K562 (cell line): ENCODE data around the gene LRRC8C. TPM values are rescaled to one million over a fixed set of nuclear protein-coding genes. Genes with fewer than 3 reads are reported as not detected.

Experiments
- CXXC5 ChIP-seq: fragments of 250-450 bp; sonication (Bioruptor Pico); IDR thresholded peaks from 2 replicates; pipeline ENCODE4 v1.8.0; 2022; ENCODE audit warnings: inconsistent platforms, mild to moderate bottlenecking, moderate library complexity
- FOXP1 ChIP-seq: sonication (generic); formaldehyde crosslinking; IDR thresholded peaks from 2 replicates; pipeline ENCODE4 v1.8.0; 2022; ENCODE audit warnings: mild to moderate bottlenecking, missing genetic modification reagents
- HLTF ChIP-seq: fragments of 450-650 bp; IDR thresholded peaks from 2 replicates; pipeline ENCODE4 v1.6.1; 2016
- KHSRP ChIP-seq: fragments of 450-650 bp; IDR thresholded peaks from 2 replicates; pipeline ENCODE4 v1.6.1; 2017
- POLR2AphosphoS5 ChIP-seq: IDR thresholded peaks from 2 replicates; pipeline ENCODE4 v1.6.1; 2011; ENCODE audit warnings: mild to moderate bottlenecking, low read depth, low read length, moderate library complexity; ENCODE audit not compliant: control insufficient read depth, insufficient read depth
- PRMT5 ChIP-seq: sonication (generic); formaldehyde crosslinking; IDR thresholded peaks from 2 replicates; pipeline ENCODE4 v1.5.0; 2020; ENCODE audit warnings: missing genetic modification reagents
- PTTG1 ChIP-seq: fragments of 450-650 bp; IDR thresholded peaks from 2 replicates; pipeline ENCODE4 v1.6.1; 2016; ENCODE audit warnings: low read depth, mild to moderate bottlenecking, missing genetic modification characterization, missing compliant biosample characterization
- SIN3B ChIP-seq: fragments of 450-650 bp; IDR thresholded peaks from 2 replicates; pipeline ENCODE4 v1.6.1; 2017; ENCODE audit warnings: low read depth, mild to moderate bottlenecking, moderate library complexity
- TEAD1 ChIP-seq, 2 experiments: fragments of 450-650 bp in 1 of 2; sonication (generic) in 1 of 2; formaldehyde crosslinking; IDR thresholded peaks; 2 replicates each; pipeline versions ENCODE4 v1.4.0 to v1.8.0; 2020 to 2022; ENCODE audit warnings: mild to moderate bottlenecking in 2 of 2, missing genetic modification reagents in 1 of 2
- TGIF2 ChIP-seq: sonication (generic); formaldehyde crosslinking; IDR thresholded peaks from 2 replicates; pipeline ENCODE4 v1.8.1; 2022; ENCODE audit warnings: mild to moderate bottlenecking, missing genetic modification reagents, moderate library complexity
- ZNF143 ChIP-seq: sonication (generic); formaldehyde crosslinking; IDR thresholded peaks from 2 replicates; pipeline ENCODE4 v1.9.0; 2022; ENCODE audit warnings: mild to moderate bottlenecking, missing genetic modification reagents
- ZNF253 ChIP-seq: fragments of 250-450 bp; sonication (Bioruptor Pico); conservative IDR thresholded peaks from 2 replicates; pipeline ENCODE4 v1.6.1; 2021; ENCODE audit warnings: mild to moderate bottlenecking
- ZNF408 ChIP-seq: fragments of 250-450 bp; sonication (Bioruptor Pico); IDR thresholded peaks from 2 replicates; pipeline ENCODE4 v1.4.0; 2020; ENCODE audit warnings: low read depth, mild to moderate bottlenecking, moderate library complexity
- ZNF75A ChIP-seq: fragments of 450-650 bp; formaldehyde crosslinking; IDR thresholded peaks from 2 replicates; pipeline ENCODE4 v1.4.0; 2020; ENCODE audit warnings: mild to moderate bottlenecking
- polyA plus RNA-seq, 8 experiments: library from polyadenylated mRNA; depleted of rRNA in 4 of 8; stranded (reverse) in 5 of 8; unstranded in 3 of 8; fragments of >200 nt; fragmentation: Nextera tagmentation in 2 of 8; fragmentation: Illumina TruSeq in 1 of 8; extraction: Ambion mirVana in 2 of 8; extraction: Trizol in 1 of 8; gene quantifications; 2 replicates each; pipeline versions ENCODE4 v1.2.1 to v1.2.3, GENCODE V29; 2011 to 2014; ENCODE audit warnings: inconsistent platforms in 1 of 8, missing spikeins in 1 of 8
- total RNA-seq, 7 experiments: library from RNA; depleted of rRNA in 6 of 7; stranded (reverse); fragments of >200 nt in 6 of 7; fragmentation: Illumina TruSeq in 2 of 7; extraction: Trizol in 2 of 7; gene quantifications; 2 replicates each; pipeline versions ENCODE4 v1.2.1 to v1.2.3, GENCODE V29; 2011 to 2021; ENCODE audit warnings: low replicate concordance in 1 of 7
- TF ChIP-seq, protein P1 (sequence below), 2 experiments: fragments of 450-650 bp; IDR thresholded peaks; 2 replicates each; pipeline ENCODE4 v1.6.1; 2016
- TF ChIP-seq, protein P2 (sequence below), 3 experiments: fragments of 200-800 bp in 1 of 3; sonication (Bioruptor generic) in 1 of 3; sonication (generic) in 1 of 3; formaldehyde crosslinking in 1 of 3; IDR thresholded peaks; 2 replicates each; pipeline versions ENCODE4 v1.6.1 to v1.8.0; 2016 to 2022; ENCODE audit warnings: mild to moderate bottlenecking in 2 of 3, missing compliant biosample characterization in 2 of 3, missing genetic modification characterization in 2 of 3, missing genetic modification reagents in 1 of 3
- TF ChIP-seq, protein P3 (sequence below): fragments of 450-650 bp; formaldehyde crosslinking; IDR thresholded peaks from 2 replicates; pipeline ENCODE4 v1.4.0; 2020; ENCODE audit warnings: mild to moderate bottlenecking, moderate library complexity
- TF ChIP-seq, protein P4 (sequence below): fragments of 150-350 bp; conservative IDR thresholded peaks from 2 replicates; pipeline ENCODE4 v1.6.1; 2014; ENCODE audit warnings: low read length

LRRC8C gene
- total and polyA plus RNA-seq, 9 of the 15 experiments (the other 6 are each of a cell fraction or from before 2014, with no cell fraction given): 1.00 to 12.5 (median 4.5) TPM

DNA sequence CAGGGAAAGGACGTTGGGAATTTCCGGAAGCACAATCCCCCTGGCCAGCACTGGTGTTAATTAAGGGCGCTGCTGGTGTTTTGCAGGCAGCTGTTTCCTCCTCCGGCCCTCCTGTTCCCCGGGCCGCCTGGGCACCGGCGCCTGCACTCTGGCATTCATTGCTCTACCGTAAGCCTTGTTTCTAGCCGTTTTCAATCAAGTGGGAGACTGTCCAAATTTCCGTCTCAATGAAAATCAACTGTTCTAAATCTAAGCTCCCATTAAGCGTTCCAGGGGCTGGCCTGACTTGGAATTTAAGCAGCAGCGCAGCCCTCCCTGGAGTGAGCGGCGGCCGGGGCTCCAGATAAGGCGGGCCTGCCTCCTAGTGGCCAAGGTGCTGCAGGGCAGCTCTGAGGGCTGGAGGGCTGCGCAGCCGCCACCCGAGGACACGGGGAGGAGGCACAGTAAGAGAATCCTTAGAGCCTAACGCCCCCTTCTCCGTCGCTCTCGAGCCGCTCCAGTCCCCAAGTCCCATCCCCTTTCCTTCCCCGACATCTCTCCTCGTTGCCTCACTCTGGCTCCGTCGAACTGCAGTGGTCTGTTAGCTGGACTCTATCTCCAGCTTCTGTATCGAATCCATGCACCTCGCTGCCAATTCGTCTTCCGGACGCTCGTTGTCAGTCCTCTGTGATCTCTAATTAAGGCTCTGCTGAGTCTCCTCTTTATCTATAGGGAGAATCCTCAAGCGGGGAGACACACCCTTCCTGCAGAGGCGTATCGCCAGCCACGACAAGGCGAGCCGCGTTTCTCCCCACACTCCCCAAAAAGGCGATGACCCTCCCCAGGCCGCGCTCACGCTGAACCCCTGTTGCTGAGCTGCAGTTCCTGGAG lies 130.1 kb downstream of the LRRC8C start (continued):
- no peak for TF ChIP-seq ZNF75A (CRISPR knock-in tag)
- no peak for TF ChIP-seq TGIF2 (CRISPR knock-in tag)
- TF ChIP-seq HLTF: 0 out of 2 replicates have a peak, but pooled peaks have one; percentile 69
- TF ChIP-seq, protein P1, sequence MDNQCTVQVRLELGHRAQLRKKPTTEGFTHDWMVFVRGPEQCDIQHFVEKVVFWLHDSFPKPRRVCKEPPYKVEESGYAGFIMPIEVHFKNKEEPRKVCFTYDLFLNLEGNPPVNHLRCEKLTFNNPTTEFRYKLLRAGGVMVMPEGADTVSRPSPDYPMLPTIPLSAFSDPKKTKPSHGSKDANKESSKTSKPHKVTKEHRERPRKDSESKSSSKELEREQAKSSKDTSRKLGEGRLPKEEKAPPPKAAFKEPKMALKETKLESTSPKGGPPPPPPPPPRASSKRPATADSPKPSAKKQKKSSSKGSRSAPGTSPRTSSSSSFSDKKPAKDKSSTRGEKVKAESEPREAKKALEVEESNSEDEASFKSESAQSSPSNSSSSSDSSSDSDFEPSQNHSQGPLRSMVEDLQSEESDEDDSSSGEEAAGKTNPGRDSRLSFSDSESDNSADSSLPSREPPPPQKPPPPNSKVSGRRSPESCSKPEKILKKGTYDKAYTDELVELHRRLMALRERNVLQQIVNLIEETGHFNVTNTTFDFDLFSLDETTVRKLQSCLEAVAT (IDR thresholded peaks at IDR 0.05): no peak
- no peak for TF ChIP-seq SIN3B
- TF ChIP-seq ZNF408: no peak
- peak in 1 of 2 experiments; percentile 86; a peak in 1 of 4 replicates for TF ChIP-seq TEAD1 (CRISPR knock-in tag; IDR thresholded peaks at IDR 0.05)
- TF ChIP-seq PRMT5 (CRISPR knock-in tag): no peak
- TF ChIP-seq ZNF253 (CRISPR knock-in tag): no peak
- TF ChIP-seq FOXP1 (CRISPR knock-in tag): 0 out of 2 replicates have a peak, but pooled peaks have one; percentile 26
- no peak for TF ChIP-seq ZNF143 (CRISPR knock-in tag)
- TF ChIP-seq, protein P2, sequence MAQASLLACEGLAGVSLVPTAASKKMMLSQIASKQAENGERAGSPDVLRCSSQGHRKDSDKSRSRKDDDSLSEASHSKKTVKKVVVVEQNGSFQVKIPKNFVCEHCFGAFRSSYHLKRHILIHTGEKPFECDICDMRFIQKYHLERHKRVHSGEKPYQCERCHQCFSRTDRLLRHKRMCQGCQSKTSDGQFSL (CRISPR knock-in tag; IDR thresholded peaks at IDR 0.05): no peak
- TF ChIP-seq, protein P2 (tag; IDR thresholded peaks at IDR 0.05): no peak
- TF ChIP-seq CXXC5 (CRISPR knock-in tag): peak; percentile 64
- no peak for TF ChIP-seq KHSRP
- no peak for TF ChIP-seq POLR2AphosphoS5
- TF ChIP-seq, protein P3, sequence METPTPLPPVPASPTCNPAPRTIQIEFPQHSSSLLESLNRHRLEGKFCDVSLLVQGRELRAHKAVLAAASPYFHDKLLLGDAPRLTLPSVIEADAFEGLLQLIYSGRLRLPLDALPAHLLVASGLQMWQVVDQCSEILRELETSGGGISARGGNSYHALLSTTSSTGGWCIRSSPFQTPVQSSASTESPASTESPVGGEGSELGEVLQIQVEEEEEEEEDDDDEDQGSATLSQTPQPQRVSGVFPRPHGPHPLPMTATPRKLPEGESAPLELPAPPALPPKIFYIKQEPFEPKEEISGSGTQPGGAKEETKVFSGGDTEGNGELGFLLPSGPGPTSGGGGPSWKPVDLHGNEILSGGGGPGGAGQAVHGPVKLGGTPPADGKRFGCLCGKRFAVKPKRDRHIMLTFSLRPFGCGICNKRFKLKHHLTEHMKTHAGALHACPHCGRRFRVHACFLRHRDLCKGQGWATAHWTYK (CRISPR knock-in tag): no peak
- TF ChIP-seq, protein P4, sequence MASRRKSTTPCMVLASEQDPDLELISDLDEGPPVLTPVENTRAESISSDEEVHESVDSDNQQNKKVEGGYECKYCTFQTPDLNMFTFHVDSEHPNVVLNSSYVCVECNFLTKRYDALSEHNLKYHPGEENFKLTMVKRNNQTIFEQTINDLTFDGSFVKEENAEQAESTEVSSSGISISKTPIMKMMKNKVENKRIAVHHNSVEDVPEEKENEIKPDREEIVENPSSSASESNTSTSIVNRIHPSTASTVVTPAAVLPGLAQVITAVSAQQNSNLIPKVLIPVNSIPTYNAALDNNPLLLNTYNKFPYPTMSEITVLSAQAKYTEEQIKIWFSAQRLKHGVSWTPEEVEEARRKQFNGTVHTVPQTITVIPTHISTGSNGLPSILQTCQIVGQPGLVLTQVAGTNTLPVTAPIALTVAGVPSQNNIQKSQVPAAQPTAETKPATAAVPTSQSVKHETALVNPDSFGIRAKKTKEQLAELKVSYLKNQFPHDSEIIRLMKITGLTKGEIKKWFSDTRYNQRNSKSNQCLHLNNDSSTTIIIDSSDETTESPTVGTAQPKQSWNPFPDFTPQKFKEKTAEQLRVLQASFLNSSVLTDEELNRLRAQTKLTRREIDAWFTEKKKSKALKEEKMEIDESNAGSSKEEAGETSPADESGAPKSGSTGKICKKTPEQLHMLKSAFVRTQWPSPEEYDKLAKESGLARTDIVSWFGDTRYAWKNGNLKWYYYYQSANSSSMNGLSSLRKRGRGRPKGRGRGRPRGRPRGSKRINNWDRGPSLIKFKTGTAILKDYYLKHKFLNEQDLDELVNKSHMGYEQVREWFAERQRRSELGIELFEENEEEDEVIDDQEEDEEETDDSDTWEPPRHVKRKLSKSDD: 0 out of 2 replicates have a peak, but pooled peaks have one; percentile 44
- no peak for TF ChIP-seq PTTG1 (tag)
